ENCODE data around the gene LRRFIP2. TPM values are rescaled to one million over a fixed set of nuclear protein-coding genes. Genes with fewer than 3 reads are reported as not detected.

The LRRFIP2 gene
- total and polyA plus RNA-seq, 2 donors (not counting 1 experiment from before 2014, with no cell fraction given), result 8.6 to 49.2 TPM

- Mint-ChIP-seq H3K27ac (no peak overlapping the region), H3K4me3 (no peak overlapping the region), H3K27me3 (no peaks in the 10 kb centered on the region), H3K4me1 (peaks cover 21% of the 10 kb centered on the region), H3K9me3 (ENCODE audit: insufficient read depth) (no peaks in the 10 kb centered on the region)
- H3K4me3 ChIP-seq (ENCODE audit: control extremely low read depth in 1 of 5, extremely low read depth in 1 of 5, insufficient read depth in 1 of 5, low read depth in 2 of 5, low read length in 4 of 5), result no peak overlapping the region
- no peaks in the 10 kb centered on the region for H3K4me1 ChIP-seq (ENCODE audit: control insufficient read depth in 2 of 2, insufficient read depth in 2 of 2, low read length in 2 of 2)
- CTCF ChIA-PET, result no interaction called here
- WGBS (ENCODE audit: insufficient coverage), result 17% methylated on average over 3 of the region's 3 CpGs
- no peak overlapping the region for H2AFZ ChIP-seq (ENCODE audit: insufficient read depth, low read depth, low read length, poor library complexity, severe bottlenecking)
- intact Hi-C loops (cut with micrococcal nuclease), result no loop called here
- H3K4me2 ChIP-seq (replicated peaks; ENCODE audit: low read depth, low read length, poor library complexity, severe bottlenecking), result no peak overlapping the region
- no peaks in the 10 kb centered on the region for H3K27me3 ChIP-seq (replicated peaks in 1 of 4; ENCODE audit: control extremely low read depth in 1 of 4, control insufficient read depth in 3 of 4, insufficient read depth in 4 of 4, low read length in 3 of 4)
- no peaks in the 10 kb centered on the region for H3K9me3 ChIP-seq (ENCODE audit: control extremely low read depth in 1 of 3, control insufficient read depth in 2 of 3, insufficient read depth in 1 of 3, low read length in 2 of 3)
- ATAC-seq (ENCODE audit: low read depth), result no peak
- peaks cover 26% of the 10 kb centered on the region for H3K79me2 ChIP-seq (ENCODE audit: control insufficient read depth, insufficient read depth, low read length)
- TF ChIP-seq CTCF (IDR thresholded peaks at IDR 0.05) (no peak), EZH2 (IDR thresholded peaks at IDR 0.05; ENCODE audit: borderline replicate concordance, insufficient read depth, low read depth, low read length, poor library complexity, severe bottlenecking) (no peak)
- H4K20me1 ChIP-seq (ENCODE audit: control insufficient read depth, insufficient read depth, low read length, poor library complexity, severe bottlenecking), result no peaks in the 10 kb centered on the region
- POLR2A ChIA-PET, result no interaction called here
- peaks cover 0 to 1% of the 10 kb centered on the region in 2 experiments for H3K36me3 ChIP-seq (replicated peaks in 1 of 2; ENCODE audit: control extremely low read depth in 1 of 2, control insufficient read depth in 1 of 2, extremely low read depth in 1 of 2, insufficient read depth in 2 of 2, low read length in 1 of 2)
- H3K27ac ChIP-seq (ENCODE audit: low read length in 2 of 2), result no peak overlapping the region
- H3K9ac ChIP-seq (ENCODE audit: low read length), result no peak overlapping the region
- no peak for DNase-seq
These were observed 10.9 kb downstream of the LRRFIP2 start for GRCh38 chr3:37163262-37164015.

GRCh38 chr3:37162501-37163245 lies 11.7 kb downstream of the LRRFIP2 start:
- WGBS (ENCODE audit: insufficient coverage), result 54% methylated on average over 2 of the region's 3 CpGs
- Histone ChIP-seq H3K9me3 (ENCODE audit: control extremely low read depth in 1 of 3, control insufficient read depth in 2 of 3, insufficient read depth in 1 of 3, low read length in 2 of 3) (no peaks in the 10 kb centered on the region), H2AFZ (ENCODE audit: insufficient read depth, low read depth, low read length, poor library complexity, severe bottlenecking) (no peak overlapping the region), H4K20me1 (ENCODE audit: control insufficient read depth, insufficient read depth, low read length, poor library complexity, severe bottlenecking) (no peaks in the 10 kb centered on the region), H3K36me3 (replicated peaks in 1 of 2; ENCODE audit: control extremely low read depth in 1 of 2, control insufficient read depth in 1 of 2, extremely low read depth in 1 of 2, insufficient read depth in 2 of 2, low read length in 1 of 2) (peaks cover 0 to 1% of the 10 kb centered on the region in 2 experiments), H3K4me2 (replicated peaks; ENCODE audit: low read depth, low read length, poor library complexity, severe bottlenecking) (no peak overlapping the region), H3K79me2 (ENCODE audit: control insufficient read depth, insufficient read depth, low read length) (peaks cover 26% of the 10 kb centered on the region), H3K4me3 (ENCODE audit: control extremely low read depth in 1 of 5, extremely low read depth in 1 of 5, insufficient read depth in 1 of 5, low read depth in 2 of 5, low read length in 4 of 5) (no peak overlapping the region), H3K4me1 (ENCODE audit: control insufficient read depth in 2 of 2, insufficient read depth in 2 of 2, low read length in 2 of 2) (no peaks in the 10 kb centered on the region), H3K27ac (ENCODE audit: low read length in 2 of 2) (no peak overlapping the region), H3K9ac (ENCODE audit: low read length) (no peak overlapping the region), H3K27me3 (replicated peaks in 1 of 4; ENCODE audit: control extremely low read depth in 1 of 4, control insufficient read depth in 3 of 4, insufficient read depth in 4 of 4, low read length in 3 of 4) (no peaks in the 10 kb centered on the region)
- H3K4me1 Mint-ChIP-seq, result peaks cover 23% of the 10 kb centered on the region
- ATAC-seq (ENCODE audit: low read depth) (no peak), DNase-seq (no peak)
- no peaks in the 10 kb centered on the region for H3K27me3 Mint-ChIP-seq
- ChIA-PET POLR2A (no interaction called here), CTCF (interaction anchor here (0.5 to 0.6 kb wide), 2 partner anchors 8 to 227 kb away, joined by 3 to 4 read pairs; no protein-coding TSS in a partner anchor)
- no peak overlapping the region for H3K27ac Mint-ChIP-seq
- no peak overlapping the region for H3K4me3 Mint-ChIP-seq
- no peaks in the 10 kb centered on the region for H3K9me3 Mint-ChIP-seq (ENCODE audit: insufficient read depth)
- TF ChIP-seq EZH2 (IDR thresholded peaks at IDR 0.05; ENCODE audit: borderline replicate concordance, insufficient read depth, low read depth, low read length, poor library complexity, severe bottlenecking) (no peak), CTCF (IDR thresholded peaks at IDR 0.05) (no peak)
- intact Hi-C loops (cut with micrococcal nuclease), result no loop called here

All from B cell (primary cell).